A549 (cell line): ENCODE measurements around the gene FNDC7. TPM values are rescaled to one million over a fixed set of nuclear protein-coding genes. Genes with fewer than 3 reads are reported as not detected.

Source experiments
- ATAC-seq, 2 experiments: fragments of 200-7000 bp in 1 of 2; fragments of >200 bp in 1 of 2; cut with Nextera tagmentation in 1 of 2; cut with Tn5 transposase in 1 of 2; 3 replicates each; pipeline versions ENCODE4 v1.8.0 to v1.9.1; 2018 to 2020; ENCODE audit warnings: mild to moderate bottlenecking in 1 of 2, moderate library complexity in 1 of 2
- CTCF ChIA-PET: fragments of 300-600 bp; sonication (Branson Sonifier 250); formaldehyde crosslinking; extraction: SDS; loops from one replicate; lab custom pipeline; 2021; ENCODE audit warnings: antibody characterized with exemption, inconsistent platforms; lab: Yijun Ruan, JAX
- POLR2A ChIA-PET: fragments of 350-600 bp; formaldehyde crosslinking; extraction: SDS; loops from one replicate; lab custom pipeline; 2021; ENCODE audit warnings: antibody characterized with exemption, inconsistent platforms; lab: Yijun Ruan, JAX
- DNase-seq, 2 experiments: peaks; one replicate each; pipeline versions ENCODE4 v3.0.0 to v3.0.0-alpha.2; 2011 to 2016; ENCODE audit warnings: low read depth in 1 of 2, low spot score in 1 of 2
- FAIRE-seq: peaks from 2 replicates; lab custom pipeline; 2011; peaks lifted over from hg19 to GRCh38; lab: Jason Lieb, UNC
- H3K27ac ChIP-seq, 2 experiments: fragments of >200 bp; sonication (Bioruptor Twin); formaldehyde crosslinking; 3 replicates each; pipeline ENCODE4 v1.5.1; 2016 to 2017
- H3K4me1 ChIP-seq: fragments of >200 bp; sonication (Bioruptor Twin); formaldehyde crosslinking; 3 replicates; pipeline ENCODE4 v1.6.1; 2016
- H3K4me2 ChIP-seq: fragments of >200 bp; sonication (Bioruptor Twin); formaldehyde crosslinking; 3 replicates; pipeline ENCODE4 v1.6.1; 2016
- H3K4me3 ChIP-seq: fragments of >200 bp; sonication (Bioruptor Twin); formaldehyde crosslinking; 3 replicates; pipeline ENCODE4 v1.5.1; 2016
- H3K9me3 ChIP-seq: fragments of >200 bp; sonication (Bioruptor Twin); formaldehyde crosslinking; 3 replicates; pipeline ENCODE4 v1.6.1; 2016
- BHLHE40 ChIP-seq: IDR thresholded peaks from 2 replicates; pipeline ENCODE4 v1.6.1; 2012; ENCODE audit warnings: low read depth, low read length, inconsistent platforms
- CHD2 ChIP-seq: fragments of 150-350 bp; IDR thresholded peaks from 2 replicates; pipeline ENCODE4 v1.6.1; 2014; ENCODE audit warnings: low read length; ENCODE audit not compliant: partially characterized antibody
- CHD4 ChIP-seq: fragments of 200-600 bp; sonication (generic); IDR thresholded peaks from 2 replicates; pipeline ENCODE4 v1.6.1; 2016; ENCODE audit warnings: antibody characterized with exemption, mild to moderate bottlenecking, borderline replicate concordance
- E2F6 ChIP-seq: IDR thresholded peaks from 2 replicates; pipeline ENCODE4 v1.6.1; 2012; ENCODE audit warnings: low read depth, borderline replicate concordance
- GATA3 ChIP-seq: IDR thresholded peaks from 2 replicates; pipeline ENCODE4 v1.6.1; 2012; ENCODE audit warnings: borderline replicate concordance
- HEYL ChIP-seq: fragments of 250-450 bp; sonication (Bioruptor Pico); IDR thresholded peaks from 2 replicates; pipeline ENCODE4 v1.8.0; 2021; ENCODE audit warnings: mild to moderate bottlenecking, moderate library complexity
- HOXB5 ChIP-seq: fragments of 250-450 bp; sonication (Bioruptor Pico); IDR thresholded peaks from 2 replicates; pipeline ENCODE4 v1.5.0; 2020; ENCODE audit warnings: mild to moderate bottlenecking, moderate library complexity
- JUN ChIP-seq, 2 experiments: fragments of >200 bp; sonication (Bioruptor Twin); formaldehyde crosslinking; IDR thresholded peaks; 2 replicates in 1 of 2; 3 replicates in 1 of 2; pipeline ENCODE4 v1.6.1; 2016 to 2017
- KDM5A ChIP-seq: fragments of 200-600 bp; sonication (generic); IDR thresholded peaks from 2 replicates; pipeline ENCODE4 v1.6.1; 2016; ENCODE audit warnings: antibody characterized with exemption, mild to moderate bottlenecking
- MAZ ChIP-seq: fragments of 150-350 bp; IDR thresholded peaks from 2 replicates; pipeline ENCODE4 v1.6.1; 2014; ENCODE audit warnings: antibody characterized with exemption, low read depth, low read length, borderline replicate concordance
- MYC ChIP-seq: IDR thresholded peaks from 2 replicates; pipeline ENCODE4 v1.6.1; 2012; ENCODE audit warnings: mild to moderate bottlenecking, inconsistent platforms, low read length, improper control_type of control experiment, borderline replicate concordance
- NFE2L2 ChIP-seq: fragments of 150-350 bp; conservative IDR thresholded peaks from 2 replicates; pipeline ENCODE4 v1.6.1; 2014; ENCODE audit warnings: low read length
- PHF8 ChIP-seq: fragments of 200-600 bp; sonication (generic); IDR thresholded peaks from 2 replicates; pipeline ENCODE4 v1.6.1; 2016; ENCODE audit warnings: low read depth, mild to moderate bottlenecking, antibody characterized with exemption, moderate library complexity, borderline replicate concordance
- RARB ChIP-seq: fragments of 250-450 bp; sonication (Bioruptor Pico); IDR thresholded peaks from 2 replicates; pipeline ENCODE4 v1.8.0; 2021; ENCODE audit warnings: mild to moderate bottlenecking, moderate library complexity
- REST ChIP-seq: fragments of 200-600 bp; sonication (generic); IDR thresholded peaks from 2 replicates; pipeline ENCODE4 v1.6.1; 2016; ENCODE audit warnings: antibody characterized with exemption, mild to moderate bottlenecking, moderate library complexity
- SMC3 ChIP-seq: fragments of >200 bp; sonication (Bioruptor Twin); formaldehyde crosslinking; IDR thresholded peaks from 3 replicates; pipeline ENCODE4 v1.6.1; 2018; ENCODE audit warnings: inconsistent platforms
- TP53 ChIP-seq: fragments of 250-450 bp; sonication (Bioruptor Pico); IDR thresholded peaks from 2 replicates; pipeline ENCODE4 v1.5.0; 2021; ENCODE audit warnings: mild to moderate bottlenecking, moderate library complexity
- ZC3H11A ChIP-seq: fragments of 450-650 bp; IDR thresholded peaks from 2 replicates; pipeline ENCODE4 v1.6.1; 2014; ENCODE audit warnings: antibody characterized with exemption, mild to moderate bottlenecking
- WGBS: methylation state at CpG from one replicate; pipeline ENCODE4 v1.1.6; 2017; ENCODE audit errors: missing lambda C conversion rate; 5-methylcytosine and 5-hydroxymethylcytosine counted together
- polyA plus RNA-seq, 4 experiments: library from polyadenylated mRNA; depleted of rRNA in 3 of 4; stranded (reverse); fragments of >200 nt; fragmentation: RNase III in 1 of 4; extraction: RNeasy Plus Mini Kit Qiagen cat#74134 plus additional on column Dnase treatment in 1 of 4; gene quantifications; 2 replicates in 3 of 4; 3 replicates in 1 of 4; pipeline ENCODE4 v1.2.3, GENCODE V29; 2011 to 2017
- TF ChIP-seq, protein P1 (sequence below): fragments of 450-650 bp; IDR thresholded peaks from 2 replicates; pipeline ENCODE4 v1.6.1; 2014; ENCODE audit warnings: antibody characterized with exemption
- TF ChIP-seq, protein P2 (sequence below): fragments of 250-450 bp; sonication (Bioruptor Pico); IDR thresholded peaks from 2 replicates; pipeline ENCODE4 v1.5.0; 2020; ENCODE audit warnings: low read depth, mild to moderate bottlenecking, moderate library complexity

Gene FNDC7
- polyA plus RNA-seq, 2 of the 4 experiments (the other 2 are of a cell fraction) = not detected

DNA sequence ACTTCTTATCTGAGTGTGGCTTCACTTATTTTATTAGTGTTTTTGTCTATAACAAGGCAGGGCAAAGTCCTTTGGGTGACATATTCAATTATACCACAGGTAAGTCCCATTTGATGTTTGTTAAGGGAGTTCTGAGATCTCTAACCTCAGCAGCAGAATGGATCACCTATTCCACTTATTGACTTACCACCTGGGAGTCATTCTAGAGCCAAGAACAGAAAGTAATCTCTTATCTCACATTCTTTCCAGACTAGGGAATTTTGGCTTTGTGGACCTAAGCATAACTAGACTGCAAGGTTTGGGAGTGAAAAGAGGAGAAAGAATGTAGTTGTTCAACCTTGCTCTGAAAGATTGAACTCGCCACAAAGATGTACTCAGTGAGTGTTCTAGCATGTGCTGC lies 13.2 kb downstream of the FNDC7 start:
- CTCF ChIA-PET = no interaction called here
- Histone ChIP-seq H3K4me3 (no peak overlapping the region), H3K4me1 (no peaks in the 10 kb centered on the region; the same call in 2 of the 3 replicates), H3K4me2 (no peak overlapping the region), H3K9me3 (no peaks in the 10 kb centered on the region), H3K27ac (no peak overlapping the region)
- TF ChIP-seq E2F6 = no peak
- no peak for TF ChIP-seq ZC3H11A
- TF ChIP-seq REST = no peak
- TF ChIP-seq HEYL = no peak
- TF ChIP-seq KDM5A = no peak
- no peak for TF ChIP-seq MAZ
- DNase-seq (no peak), ATAC-seq (no peak), FAIRE-seq (no peak)
- POLR2A ChIA-PET = no interaction called here
- 56% methylated on average over 1 of the region's 1 CpG for WGBS

GRCh38 chr1:108728327-108728923 lies 15.7 kb downstream of the FNDC7 start:
- no peak for TF ChIP-seq BHLHE40
- TF ChIP-seq SMC3 = no peak
- no peak for TF ChIP-seq MYC
- no peak for TF ChIP-seq GATA3
- no peak for TF ChIP-seq CHD4
- TF ChIP-seq E2F6 = no peak
- no peak for TF ChIP-seq TP53 (CRISPR knock-in tag)
- TF ChIP-seq PHF8 = no peak
- TF ChIP-seq CHD2 = no peak
- no peak for TF ChIP-seq HOXB5 (CRISPR knock-in tag)
- TF ChIP-seq NFE2L2 = no peak
- no peak for TF ChIP-seq RARB (CRISPR knock-in tag)
- no peak for TF ChIP-seq JUN (IDR thresholded peaks at IDR 0.05)
- TF ChIP-seq, protein P1, sequence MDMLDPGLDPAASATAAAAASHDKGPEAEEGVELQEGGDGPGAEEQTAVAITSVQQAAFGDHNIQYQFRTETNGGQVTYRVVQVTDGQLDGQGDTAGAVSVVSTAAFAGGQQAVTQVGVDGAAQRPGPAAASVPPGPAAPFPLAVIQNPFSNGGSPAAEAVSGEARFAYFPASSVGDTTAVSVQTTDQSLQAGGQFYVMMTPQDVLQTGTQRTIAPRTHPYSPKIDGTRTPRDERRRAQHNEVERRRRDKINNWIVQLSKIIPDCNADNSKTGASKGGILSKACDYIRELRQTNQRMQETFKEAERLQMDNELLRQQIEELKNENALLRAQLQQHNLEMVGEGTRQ = no peak
- TF ChIP-seq, protein P2, sequence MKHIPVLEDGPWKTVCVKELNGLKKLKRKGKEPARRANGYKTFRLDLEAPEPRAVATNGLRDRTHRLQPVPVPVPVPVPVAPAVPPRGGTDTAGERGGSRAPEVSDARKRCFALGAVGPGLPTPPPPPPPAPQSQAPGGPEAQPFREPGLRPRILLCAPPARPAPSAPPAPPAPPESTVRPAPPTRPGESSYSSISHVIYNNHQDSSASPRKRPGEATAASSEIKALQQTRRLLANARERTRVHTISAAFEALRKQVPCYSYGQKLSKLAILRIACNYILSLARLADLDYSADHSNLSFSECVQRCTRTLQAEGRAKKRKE = no peak
- WGBS = 86% methylated on average over 5 of the region's 8 CpGs
- no peak overlapping the region for H3K4me3 ChIP-seq
- no peak overlapping the region for H3K27ac ChIP-seq
- no peaks in the 10 kb centered on the region for H3K4me1 ChIP-seq
- ChIA-PET POLR2A (no interaction called here), CTCF (no interaction called here)
- FAIRE-seq (no peak), ATAC-seq (no peak), DNase-seq (no peak)
- H3K9me3 ChIP-seq = no peaks in the 10 kb centered on the region
- H3K4me2 ChIP-seq = no peak overlapping the region
